K562 (cell line): Measurements from ENCODE around the gene RNH1. TPM values are rescaled to one million over a fixed set of nuclear protein-coding genes. Genes with fewer than 3 reads are reported as not detected.

Source experiments
- ATAC-seq: fragments of 200-7000 bp; cut with Tn5 transposase; 3 replicates; pipeline ENCODE4 v1.9.1; 2020; ENCODE audit warnings: moderate library complexity
- Bru-seq: library from RNA; stranded (reverse); fragments of 400-500 nt; gene quantifications from one replicate; lab custom pipeline; 2021; lab: Mats Ljungman, UMichigan
- BruChase-seq, 2 experiments: library from RNA; stranded (reverse); fragments of 400-500 nt; gene quantifications; one replicate each; lab custom pipeline; 2021; lab: Mats Ljungman, UMichigan
- BruUV-seq: library from RNA; stranded (reverse); fragments of 400-500 nt; replicated peaks from 2 replicates; lab custom pipeline; 2021; lab: Mats Ljungman, UMichigan
- CTCF ChIA-PET: fragments of 300-600 bp; formaldehyde crosslinking; extraction: SDS; loops from one replicate; lab custom pipeline; 2021; ENCODE audit warnings: low intra/inter-chr PET ratio; lab: Yijun Ruan, JAX
- POLR2A ChIA-PET: fragments of 300-600, 350-650 bp; sonication (Branson Sonifier 250); formaldehyde crosslinking; extraction: SDS; loops from one replicate; lab custom pipeline; 2021; ENCODE audit warnings: antibody characterized with exemption, inconsistent platforms; lab: Yijun Ruan, JAX
- DNase-seq, 4 experiments: peaks; one replicate each; pipeline versions ENCODE4 v3.0.0 to v3.0.0-alpha.2; 2011 to 2018; ENCODE audit warnings: low spot score in 3 of 4, mixed read lengths in 3 of 4; ENCODE audit errors: extremely low read depth in 1 of 4
- FAIRE-seq: peaks from 2 replicates; lab custom pipeline; 2011; peaks lifted over from hg19 to GRCh38; lab: Jason Lieb, UNC
- H2AFZ ChIP-seq: 2 replicates; pipeline ENCODE4 v1.6.0; 2011; ENCODE audit warnings: low read depth, low read length, control low read depth, inconsistent platforms
- H3K27ac ChIP-seq: fragments of 200-600 bp; 3 replicates; pipeline ENCODE4 v1.8.0; 2011; ENCODE audit warnings: low read depth, mild to moderate bottlenecking, control low read depth, inconsistent platforms, low read length, moderate library complexity, mixed read lengths; ENCODE audit errors: extremely low read depth
- H3K27me3 ChIP-seq, 2 experiments: fragments of 300-600 bp in 1 of 2; 2 replicates in 1 of 2; 3 replicates in 1 of 2; pipeline versions ENCODE4 v1.6.0 to v1.8.0; 2011; ENCODE audit warnings: inconsistent platforms in 2 of 2, low read length in 2 of 2, mild to moderate bottlenecking in 1 of 2, mixed read lengths in 1 of 2, moderate library complexity in 1 of 2; ENCODE audit not compliant: control insufficient read depth in 2 of 2, insufficient read depth in 2 of 2
- H3K36me3 ChIP-seq: fragments of 300-600 bp; 3 replicates; pipeline ENCODE4 v1.8.0; 2011; ENCODE audit warnings: mild to moderate bottlenecking, low read length, inconsistent platforms; ENCODE audit not compliant: control insufficient read depth, insufficient read depth
- H3K4me1 ChIP-seq, 2 experiments: fragments of 200-600 bp in 1 of 2; replicated peaks in 1 of 2; 2 replicates in 1 of 2; 3 replicates in 1 of 2; pipeline versions ENCODE4 v1.5.1 to v1.8.0; 2011; ENCODE audit warnings: inconsistent platforms in 2 of 2, low read length in 2 of 2, mild to moderate bottlenecking in 1 of 2, mixed read lengths in 1 of 2, moderate library complexity in 1 of 2; ENCODE audit not compliant: control insufficient read depth in 2 of 2, insufficient read depth in 2 of 2
- H3K4me2 ChIP-seq: 2 replicates; pipeline ENCODE4 v1.6.1; 2011; ENCODE audit warnings: low read length, control low read depth, inconsistent platforms, mixed read lengths; ENCODE audit not compliant: insufficient read depth
- H3K4me3 ChIP-seq: fragments of 200-600 bp; sonication (generic), shearing (Covaris generic); 2 replicates; pipeline ENCODE4 v1.5.1; 2016; ENCODE audit warnings: control low read depth, inconsistent platforms
- H3K79me2 ChIP-seq: fragments of 200-600 bp; 3 replicates; pipeline ENCODE4 v1.8.0; 2011; ENCODE audit warnings: low read length, inconsistent platforms; ENCODE audit not compliant: control insufficient read depth, insufficient read depth
- H3K9ac ChIP-seq, 2 experiments: 2 replicates each; pipeline versions ENCODE4 v1.6.0 to v1.6.1; 2011; ENCODE audit warnings: low read depth in 2 of 2, low read length in 2 of 2, control low read depth in 1 of 2, inconsistent platforms in 1 of 2, mild to moderate bottlenecking in 1 of 2, mixed read lengths in 1 of 2; ENCODE audit not compliant: insufficient read depth in 1 of 2
- H3K9me1 ChIP-seq: one replicate; pipeline ENCODE4 v1.6.0; 2011; ENCODE audit warnings: inconsistent platforms, mild to moderate bottlenecking, low read length, moderate library complexity; ENCODE audit not compliant: control insufficient read depth, insufficient read depth
- H3K9me3 ChIP-seq: replicated peaks from 2 replicates; pipeline ENCODE4 v1.5.1; 2011; ENCODE audit warnings: low read depth, low read length, inconsistent platforms; ENCODE audit not compliant: control insufficient read depth, insufficient read depth
- H4K20me1 ChIP-seq: replicated peaks from 2 replicates; pipeline ENCODE4 v1.6.1; 2011; ENCODE audit warnings: low read length, inconsistent platforms, mixed read lengths; ENCODE audit not compliant: control insufficient read depth, insufficient read depth
- FOXP1 ChIP-seq: sonication (generic); formaldehyde crosslinking; IDR thresholded peaks from 2 replicates; pipeline ENCODE4 v1.8.0; 2022; ENCODE audit warnings: mild to moderate bottlenecking, missing genetic modification reagents
- KLF13 ChIP-seq: fragments of 450-650 bp; IDR thresholded peaks from 2 replicates; pipeline ENCODE4 v1.6.1; 2016; ENCODE audit warnings: missing genetic modification characterization, low read depth, mild to moderate bottlenecking, missing compliant biosample characterization, moderate library complexity, borderline replicate concordance
- KLF16 ChIP-seq: IDR thresholded peaks from 2 replicates; pipeline ENCODE4 v1.6.1; 2016; ENCODE audit warnings: antibody characterized with exemption
- MBD2 ChIP-seq: sonication (generic); IDR thresholded peaks from 2 replicates; pipeline ENCODE4 v1.6.1; 2016; ENCODE audit warnings: low read depth, borderline replicate concordance
- MCM3 ChIP-seq: fragments of 450-650 bp; IDR thresholded peaks from 2 replicates; pipeline ENCODE4 v1.6.1; 2016
- NONO ChIP-seq, 2 experiments: fragments of 200-400 bp in 1 of 2; fragments of 450-650 bp in 1 of 2; formaldehyde crosslinking in 1 of 2; IDR thresholded peaks; 2 replicates each; pipeline ENCODE4 v1.6.1; 2017; ENCODE audit warnings: low read depth in 2 of 2, mild to moderate bottlenecking in 2 of 2, moderate library complexity in 2 of 2, low read length in 1 of 2
- SP2 ChIP-seq: IDR thresholded peaks from 2 replicates; pipeline ENCODE4 v1.6.1; 2011; ENCODE audit warnings: mild to moderate bottlenecking, low read depth, low read length, moderate library complexity; ENCODE audit not compliant: poor library complexity, severe bottlenecking; ENCODE audit errors: extremely low read depth
- ZNF511 ChIP-seq: sonication (generic); formaldehyde crosslinking; IDR thresholded peaks from 2 replicates; pipeline ENCODE4 v1.8.0; 2022; ENCODE audit warnings: mild to moderate bottlenecking, missing genetic modification reagents
- WGBS: fragments of 100-300 bp; shearing (Covaris generic); methylation state at CpG from one replicate; pipeline ENCODE4 v1.1.6; 2016; ENCODE audit warnings: low coverage, mixed read lengths; ENCODE audit not compliant: insufficient coverage; ENCODE audit errors: missing lambda C conversion rate; 5-methylcytosine and 5-hydroxymethylcytosine counted together
- in situ Hi-C: fragments of 300-500 bp; cut with MboI; formaldehyde crosslinking; loops from 4 replicates; pipeline ENCODE4 v1.15.0; 2018; ENCODE audit warnings: inconsistent platforms, mixed read lengths
- intact Hi-C: fragments of 100-400 bp; cut with micrococcal nuclease; formaldehyde crosslinking; loops from 2 replicates; pipeline ENCODE4 v1.14.2; 2022
- long read RNA-seq, 3 experiments: library from polyadenylated mRNA in 2 of 3; library from RNA in 1 of 3; unstranded in 2 of 3; stranded (forward) in 1 of 3; transcript quantifications; one replicate each; pipeline ENCODE4 v2.0.0, GENCODE V29; 2019 to 2022
- polyA minus RNA-seq, 3 experiments: library from RNA; depleted of rRNA, polyadenylated mRNA; stranded (reverse); fragments of >200 nt; gene quantifications; 2 replicates each; pipeline ENCODE4 v1.2.3, GENCODE V29; 2011
- polyA plus RNA-seq, 8 experiments: library from polyadenylated mRNA; depleted of rRNA in 4 of 8; stranded (reverse) in 5 of 8; unstranded in 3 of 8; fragments of >200 nt; fragmentation: Nextera tagmentation in 2 of 8; fragmentation: Illumina TruSeq in 1 of 8; extraction: Ambion mirVana in 2 of 8; extraction: Trizol in 1 of 8; gene quantifications; 2 replicates each; pipeline versions ENCODE4 v1.2.1 to v1.2.3, GENCODE V29; 2011 to 2014; ENCODE audit warnings: inconsistent platforms in 1 of 8, missing spikeins in 1 of 8
- total RNA-seq, 7 experiments: library from RNA; depleted of rRNA in 6 of 7; stranded (reverse); fragments of >200 nt in 6 of 7; fragmentation: Illumina TruSeq in 2 of 7; extraction: Trizol in 2 of 7; gene quantifications; 2 replicates each; pipeline versions ENCODE4 v1.2.1 to v1.2.3, GENCODE V29; 2011 to 2021; ENCODE audit warnings: low replicate concordance in 1 of 7
- TF ChIP-seq, protein P1 (sequence below): sonication (generic); formaldehyde crosslinking; IDR thresholded peaks from 2 replicates; pipeline ENCODE4 v1.8.1; 2023; ENCODE audit warnings: mild to moderate bottlenecking, missing genetic modification reagents
- TF ChIP-seq, protein P2 (sequence below): fragments of 450-650 bp; conservative IDR thresholded peaks from 2 replicates; pipeline ENCODE4 v1.6.1; 2016; ENCODE audit warnings: missing genetic modification characterization, low read depth, mild to moderate bottlenecking, missing compliant biosample characterization, moderate library complexity

RNH1 gene
- 70.8 and 222 TPM in 2 replicates for total RNA-seq (2011; cell fraction: chromatin; rRNA removed; ENCODE audit: low replicate concordance)
- 197 and 200 TPM in 2 replicates for total RNA-seq (2011; cell fraction: nucleolus; rRNA removed)
- total RNA-seq (2011; cell fraction: nucleoplasm; rRNA removed): 94.3 and 102 TPM in 2 replicates
- total RNA-seq (2014; rRNA removed): 159 and 178 TPM in 2 replicates
- total RNA-seq (2014; rRNA removed; fragmentation: Illumina TruSeq; extraction: Trizol): 12.9 and 20.3 TPM in 2 replicates
- total RNA-seq (2015; rRNA removed; fragmentation: Illumina TruSeq; extraction: Trizol): 97.2 and 102 TPM in 2 replicates
- 160 and 164 TPM in 2 replicates for total RNA-seq (2021)
- 38.5 and 71.1 TPM in 2 replicates for polyA plus RNA-seq (2011; rRNA removed)
- polyA plus RNA-seq (2011; cell fraction: cytosol; rRNA removed): 53.4 and 159 TPM in 2 replicates
- 178 and 263 TPM in 2 replicates for polyA plus RNA-seq (2011; cell fraction: nucleus; rRNA removed)
- polyA plus RNA-seq (2012): 144 and 249 TPM in 2 replicates
- polyA plus RNA-seq (2014; fragmentation: Illumina TruSeq; extraction: Trizol): 44.3 and 107 TPM in 2 replicates
- 10 to 100 TPM in 1 of 2 experiments, 1 to 10 TPM in 1; 2.5 to 11.8 TPM for polyA plus RNA-seq (2014; fragmentation: Nextera tagmentation; extraction: Ambion mirVana)
- 104 and 114 TPM in 2 replicates for polyA plus RNA-seq (2014; rRNA removed)
- polyA minus RNA-seq (2011; rRNA and poly(A)+ RNA removed): 18.1 and 34.7 TPM in 2 replicates
- polyA minus RNA-seq (2011; cell fraction: cytosol; rRNA and poly(A)+ RNA removed): 72.0 and 82.7 TPM in 2 replicates
- polyA minus RNA-seq (2011; cell fraction: nucleus; rRNA and poly(A)+ RNA removed): 72.2 and 76.6 TPM in 2 replicates
- percentile 78 among the genes with signal in this experiment for Bru-seq, nascent RNA
- BruChase-seq, experiment 1, labeled RNA remaining after a 2-hour chase: percentile 76 among the genes with signal in this experiment
- percentile 79 among the genes with signal in this experiment for BruChase-seq, experiment 2, labeled RNA remaining after a 6-hour chase
- long read RNA-seq, experiment 1, transcript RNH1-205 (11 exons, 2,014 nt): minor isoform, 54 of 692 reads
- long read RNA-seq, experiment 1, transcript RNH1-201 (11 exons, 1,894 nt): minor isoform, 26 of 692 reads
- long read RNA-seq, experiment 1, transcript RNH1-202 (10 exons, 1,791 nt): major isoform, 210 of 692 reads
- long read RNA-seq, experiment 1, transcript RNH1-203 (10 exons, 1,722 nt): minor isoform, 102 of 692 reads
- long read RNA-seq, experiment 1, partial matches to known transcripts: 84 of 692 reads
- long read RNA-seq, experiment 1, other reads (novel, unspliced or antisense): 127 of 692 reads
- long read RNA-seq, experiment 2, transcript RNH1-202 (10 exons, 1,791 nt): major isoform, 40 of 233 reads
- long read RNA-seq, experiment 2, transcript RNH1-224 (9 exons, 2,973 nt): minor isoform, 10 of 233 reads
- long read RNA-seq, experiment 2, transcript RNH1-205 (11 exons, 2,014 nt): minor isoform, 15 of 233 reads
- long read RNA-seq, experiment 2, transcript RNH1-203 (10 exons, 1,722 nt): minor isoform, 35 of 233 reads
- long read RNA-seq, experiment 2, partial matches to known transcripts: 56 of 233 reads
- long read RNA-seq, experiment 2, other reads (novel, unspliced or antisense): 59 of 233 reads
- long read RNA-seq, experiment 3, transcript RNH1-203 (10 exons, 1,722 nt): minor isoform, 55 of 289 reads
- long read RNA-seq, experiment 3, transcript RNH1-201 (11 exons, 1,894 nt): minor isoform, 17 of 289 reads
- long read RNA-seq, experiment 3, transcript RNH1-204 (10 exons, 1,864 nt): minor isoform, 15 of 289 reads
- long read RNA-seq, experiment 3, transcript RNH1-202 (10 exons, 1,791 nt): major isoform, 94 of 289 reads
- long read RNA-seq, experiment 3, partial matches to known transcripts: 14 of 289 reads
- long read RNA-seq, experiment 3, other reads (novel, unspliced or antisense): 59 of 289 reads

DNA sequence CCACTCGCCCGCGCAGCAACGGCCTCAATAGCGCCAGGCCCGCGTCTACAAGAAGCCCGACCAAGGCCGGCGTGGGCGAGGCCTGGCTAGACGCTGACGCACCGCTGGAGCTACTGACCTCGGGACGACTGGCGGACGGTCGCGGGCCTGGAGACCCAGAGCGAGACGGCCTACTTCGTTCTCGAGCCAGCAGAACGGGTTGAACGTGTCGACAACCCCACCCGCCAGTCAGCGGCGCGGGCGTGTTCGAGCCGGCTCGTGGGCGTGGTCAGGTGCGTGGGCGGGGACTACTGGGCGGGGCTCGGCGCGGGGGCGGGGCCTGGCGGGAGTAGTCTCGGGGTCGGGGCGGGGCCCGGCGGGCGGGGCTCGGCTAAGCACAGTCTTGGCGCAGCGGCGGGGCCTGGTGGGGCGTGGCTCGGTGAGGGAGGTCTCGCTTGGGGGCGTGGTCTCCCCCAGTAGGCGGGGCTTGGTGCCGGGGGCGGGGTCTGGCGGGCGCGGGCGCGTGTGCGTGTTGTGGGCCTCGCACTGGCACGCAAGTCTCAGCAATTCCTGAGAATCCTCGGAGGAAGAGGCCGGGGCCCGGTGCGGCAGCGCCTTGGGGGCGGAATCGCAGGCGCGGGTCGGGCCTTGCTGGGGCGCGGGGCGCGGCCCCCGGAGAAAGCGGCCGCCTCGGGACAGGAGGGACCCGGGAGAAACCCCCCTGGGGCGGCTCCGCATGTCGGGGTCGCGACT is at the start of gene RNH1:
Gene RNH1, minus strand, starts transcription at position 248 of the 732 bp plus-strand sequence. CDS start 5,080 bp downstream, outside the sequence.
- TSS peak; percentile 37 for BruUV-seq
- Histone ChIP-seq H3K27ac (peak within 1 kb of the TSS; percentile 98), H3K9me3 (no peaks in the 10 kb centered on the region), H4K20me1 (no peaks in the 10 kb centered on the region), H3K4me3 (peak within 1 kb of the TSS; percentile 93), H3K36me3 (peaks cover 34% of the 10 kb centered on the region; the same call in 2 of the 3 replicates), H3K4me1 (peaks cover 11 to 50% of the 10 kb centered on the region in 2 experiments), H3K27me3 (no peaks in the 10 kb centered on the region), H2AFZ (peak within 1 kb of the TSS; percentile 96), H3K4me2 (peak within 1 kb of the TSS; percentile 99), H3K9ac (peak within 1 kb of the TSS; percentile 97 to 100), H3K9me1 (no peaks in the 10 kb centered on the region), H3K79me2 (peaks cover 58% of the 10 kb centered on the region)
- in situ Hi-C loops: no loop called here
- peak; percentile 79 for ATAC-seq
- peak; percentile 64 for FAIRE-seq
- ChIA-PET CTCF (no interaction called here), POLR2A (interaction anchor here (0.6 to 1.9 kb wide), 8 partner anchors 9 to 300 kb away, joined by 3 to 10 read pairs (median 6); partner anchors contain the start of genes BET1L and RIC8A)
- DNase-seq: peak; percentile 94 to 99 (median 98)
- intact Hi-C loops: loop anchor here (2.0 kb wide), 1 partner anchor 58 kb away; no protein-coding TSS in a partner anchor
- under 1% methylated on average over 49 of the region's 93 CpGs for WGBS
- TF ChIP-seq NONO (IDR thresholded peaks at IDR 0.05; ENCODE audit: low read depth in 2 of 2, low read length in 1 of 2): 0 out of 4 replicates have a peak, but pooled peaks of 1 of the 2 experiments have one; percentile 22
- TF ChIP-seq, protein P1, sequence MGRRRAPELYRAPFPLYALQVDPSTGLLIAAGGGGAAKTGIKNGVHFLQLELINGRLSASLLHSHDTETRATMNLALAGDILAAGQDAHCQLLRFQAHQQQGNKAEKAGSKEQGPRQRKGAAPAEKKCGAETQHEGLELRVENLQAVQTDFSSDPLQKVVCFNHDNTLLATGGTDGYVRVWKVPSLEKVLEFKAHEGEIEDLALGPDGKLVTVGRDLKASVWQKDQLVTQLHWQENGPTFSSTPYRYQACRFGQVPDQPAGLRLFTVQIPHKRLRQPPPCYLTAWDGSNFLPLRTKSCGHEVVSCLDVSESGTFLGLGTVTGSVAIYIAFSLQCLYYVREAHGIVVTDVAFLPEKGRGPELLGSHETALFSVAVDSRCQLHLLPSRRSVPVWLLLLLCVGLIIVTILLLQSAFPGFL (CRISPR knock-in tag): no peak
- no peak for TF ChIP-seq KLF13 (tag)
- TF ChIP-seq, protein P2, sequence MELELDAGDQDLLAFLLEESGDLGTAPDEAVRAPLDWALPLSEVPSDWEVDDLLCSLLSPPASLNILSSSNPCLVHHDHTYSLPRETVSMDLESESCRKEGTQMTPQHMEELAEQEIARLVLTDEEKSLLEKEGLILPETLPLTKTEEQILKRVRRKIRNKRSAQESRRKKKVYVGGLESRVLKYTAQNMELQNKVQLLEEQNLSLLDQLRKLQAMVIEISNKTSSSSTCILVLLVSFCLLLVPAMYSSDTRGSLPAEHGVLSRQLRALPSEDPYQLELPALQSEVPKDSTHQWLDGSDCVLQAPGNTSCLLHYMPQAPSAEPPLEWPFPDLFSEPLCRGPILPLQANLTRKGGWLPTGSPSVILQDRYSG (tag): no peak
- TF ChIP-seq MBD2: peak; percentile 67; the same call in 1 of the 2 replicates
- TF ChIP-seq ZNF511 (CRISPR knock-in tag): peak; percentile 37
- no peak for TF ChIP-seq MCM3
- no peak; the same call in 1 of the 2 replicates for TF ChIP-seq FOXP1 (CRISPR knock-in tag)
- no peak for TF ChIP-seq KLF16
- TF ChIP-seq SP2: no peak
